Gastrocnemius medialis (tissue), 4 donors: ENCODE results near the gene CEBPG.

Experiments
- POLR2A ChIP-seq, 2 donors: fragments of 450-650 bp; IDR thresholded peaks; one replicate each; pipeline ENCODE4 v1.6.1; 2017; ENCODE audit warnings: antibody characterized with exemption in 2 of 2, mild to moderate bottlenecking in 2 of 2, moderate library complexity in 2 of 2
- TF ChIP-seq, protein P1 (sequence below), 5 experiments: fragments of 450-650 bp in 3 of 5; fragments of 200-600 bp in 2 of 5; sonication (generic) in 2 of 5; IDR thresholded peaks in 4 of 5; conservative IDR thresholded peaks in 1 of 5; 1 replicate in 4 of 5; 2 replicates in 1 of 5; pipeline ENCODE4 v1.5.1; 2016 to 2019; ENCODE audit warnings: antibody characterized with exemption in 5 of 5, mild to moderate bottlenecking in 3 of 5, moderate library complexity in 3 of 5

DNA sequence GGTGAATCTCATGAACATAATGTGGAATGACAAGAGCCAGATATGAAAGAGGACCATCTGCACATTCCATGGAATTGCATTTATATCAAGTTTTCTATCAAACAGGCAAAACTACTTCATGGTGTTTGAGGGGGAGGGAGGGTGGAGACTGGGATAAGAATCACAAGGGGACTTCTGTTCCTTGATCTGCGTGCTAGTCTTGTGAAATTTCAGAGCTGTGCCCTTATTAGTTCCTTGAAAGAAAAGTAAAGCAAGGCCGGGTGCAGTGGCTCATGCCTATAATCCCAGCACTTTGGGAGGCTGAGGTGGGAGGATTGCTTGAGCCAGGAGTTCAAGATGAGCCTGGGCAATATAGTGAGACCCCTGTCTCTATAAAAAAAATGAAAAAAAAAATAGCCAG, 30.2 kb upstream of the CEBPG start:
- TF ChIP-seq, protein P1, sequence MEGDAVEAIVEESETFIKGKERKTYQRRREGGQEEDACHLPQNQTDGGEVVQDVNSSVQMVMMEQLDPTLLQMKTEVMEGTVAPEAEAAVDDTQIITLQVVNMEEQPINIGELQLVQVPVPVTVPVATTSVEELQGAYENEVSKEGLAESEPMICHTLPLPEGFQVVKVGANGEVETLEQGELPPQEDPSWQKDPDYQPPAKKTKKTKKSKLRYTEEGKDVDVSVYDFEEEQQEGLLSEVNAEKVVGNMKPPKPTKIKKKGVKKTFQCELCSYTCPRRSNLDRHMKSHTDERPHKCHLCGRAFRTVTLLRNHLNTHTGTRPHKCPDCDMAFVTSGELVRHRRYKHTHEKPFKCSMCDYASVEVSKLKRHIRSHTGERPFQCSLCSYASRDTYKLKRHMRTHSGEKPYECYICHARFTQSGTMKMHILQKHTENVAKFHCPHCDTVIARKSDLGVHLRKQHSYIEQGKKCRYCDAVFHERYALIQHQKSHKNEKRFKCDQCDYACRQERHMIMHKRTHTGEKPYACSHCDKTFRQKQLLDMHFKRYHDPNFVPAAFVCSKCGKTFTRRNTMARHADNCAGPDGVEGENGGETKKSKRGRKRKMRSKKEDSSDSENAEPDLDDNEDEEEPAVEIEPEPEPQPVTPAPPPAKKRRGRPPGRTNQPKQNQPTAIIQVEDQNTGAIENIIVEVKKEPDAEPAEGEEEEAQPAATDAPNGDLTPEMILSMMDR (IDR thresholded peaks at IDR 0.05 in 4 of 5, conservative IDR thresholded peaks at IDR 0.05 in 1 of 5): no peak
- no peak for TF ChIP-seq POLR2A (IDR thresholded peaks at IDR 0.05)
